GM18517 (cell line): Measurements from ENCODE around the gene WDR48.
"Not testable (repeated sequence)": the region's sequence is repeated elsewhere in the genome, so short reads cannot be mapped to it uniquely, and the experiment has no call there.

Experiments
- ATAC-seq: cut with Tn5 transposase; IDR thresholded peaks from one replicate; pipeline ENCODE4 v1.9.1; 2021; ENCODE audit warnings: mild to moderate bottlenecking, moderate library complexity; ENCODE audit not compliant: unreplicated experiment

WDR48 gene

DNA sequence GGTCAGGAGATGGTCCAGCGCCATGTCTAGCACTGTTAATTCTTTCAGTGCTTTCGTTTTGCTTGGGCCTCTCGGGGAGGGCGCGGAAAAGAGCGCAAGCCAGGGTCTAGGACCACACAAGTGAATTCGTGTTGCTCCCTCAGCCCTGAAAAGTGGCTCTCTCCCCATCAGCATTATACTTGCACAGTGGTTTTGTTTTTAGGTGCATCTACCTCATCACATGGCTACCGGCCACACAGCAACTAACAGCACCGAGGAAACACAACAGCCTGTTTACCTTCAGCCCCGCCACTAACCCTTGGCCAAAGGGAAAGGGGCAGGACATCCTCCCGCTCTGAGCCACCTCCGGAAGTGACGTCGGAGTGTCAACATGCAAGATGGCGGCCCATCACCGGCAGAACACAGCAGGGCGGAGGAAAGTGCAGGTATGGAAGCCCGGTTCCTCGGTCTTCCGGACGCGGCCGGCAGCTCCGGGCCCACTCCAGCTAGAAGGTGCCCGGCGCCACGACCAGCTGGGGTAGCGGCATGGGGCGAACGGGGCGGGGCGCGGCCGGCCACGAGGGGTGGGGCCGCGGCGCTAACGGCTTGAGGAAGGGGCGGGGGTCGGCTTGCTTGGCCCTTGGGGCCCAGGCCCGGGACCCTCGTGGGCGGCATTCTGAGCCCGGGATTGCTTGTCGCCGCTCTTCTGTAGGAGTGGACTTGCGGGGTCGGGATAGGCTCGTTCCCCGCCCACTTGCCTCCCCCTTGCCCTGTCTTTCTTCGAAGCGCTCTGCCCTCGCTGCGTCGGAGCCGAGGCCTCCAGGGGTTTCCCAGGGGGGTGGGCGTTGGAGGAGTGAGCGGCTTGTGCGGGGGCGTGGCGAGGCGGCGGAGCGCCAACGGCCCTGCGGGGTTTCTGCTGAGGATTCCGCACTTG is at the start of gene WDR48, which contains the start of gene SCN11A:
WDR48 (plus strand) TSS at position 368 of the 913 bp plus-strand sequence; CDS start at position 378, 10 bp downstream.
SCN11A (minus strand) TSS at position 296 of the 913 bp plus-strand sequence. CDS start 101,582 bp downstream, outside the sequence.
- peak; percentile 98 for ATAC-seq

DNA sequence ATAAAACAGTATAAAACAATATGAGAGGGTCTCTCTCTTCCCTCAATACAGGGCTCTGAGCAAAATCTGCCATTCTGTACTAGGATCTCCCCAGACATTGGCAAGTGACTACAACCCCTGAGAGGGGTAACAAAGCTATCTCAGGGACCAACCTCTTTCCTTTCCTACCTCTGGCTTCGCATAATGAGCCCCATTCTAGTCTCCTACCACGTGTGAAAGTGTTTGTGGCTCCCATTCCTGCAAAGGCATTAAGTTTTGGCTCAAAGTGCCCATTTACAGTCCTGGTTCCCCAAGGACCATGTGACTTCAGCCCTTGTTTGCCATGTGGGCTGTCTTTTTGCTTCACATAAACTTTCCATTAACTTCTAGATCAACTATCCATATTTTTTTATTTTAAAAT is 46.5 kb upstream of the WDR48 start:
- ATAC-seq, result no peak

DNA sequence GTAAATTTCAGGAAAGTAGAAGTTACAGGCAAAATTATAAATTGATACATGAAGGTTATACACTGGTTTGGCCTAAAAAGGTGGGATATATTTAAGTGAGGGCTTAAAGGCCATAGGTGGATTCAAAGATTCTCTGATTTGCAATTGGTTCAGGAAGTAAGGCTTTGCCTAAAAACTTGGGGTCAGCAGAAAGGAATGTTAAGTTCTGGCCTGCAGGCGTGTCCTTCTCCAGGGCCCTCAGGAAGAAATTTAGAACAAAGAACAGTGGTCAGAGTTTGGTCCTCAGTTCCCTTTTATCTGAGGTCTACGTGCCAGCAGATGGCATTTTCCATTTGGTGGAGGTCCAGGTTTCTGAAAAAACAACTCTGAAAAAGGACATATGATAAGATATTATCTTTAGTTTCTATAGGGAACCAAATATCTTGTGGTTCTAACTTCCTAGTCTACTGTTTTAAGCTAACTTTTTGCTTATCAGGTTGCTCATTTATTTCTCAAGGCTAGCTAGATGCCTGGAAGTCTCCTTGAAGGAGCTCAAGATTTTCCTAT is 40.6 kb upstream of the WDR48 start:
- ATAC-seq, result no peak

DNA sequence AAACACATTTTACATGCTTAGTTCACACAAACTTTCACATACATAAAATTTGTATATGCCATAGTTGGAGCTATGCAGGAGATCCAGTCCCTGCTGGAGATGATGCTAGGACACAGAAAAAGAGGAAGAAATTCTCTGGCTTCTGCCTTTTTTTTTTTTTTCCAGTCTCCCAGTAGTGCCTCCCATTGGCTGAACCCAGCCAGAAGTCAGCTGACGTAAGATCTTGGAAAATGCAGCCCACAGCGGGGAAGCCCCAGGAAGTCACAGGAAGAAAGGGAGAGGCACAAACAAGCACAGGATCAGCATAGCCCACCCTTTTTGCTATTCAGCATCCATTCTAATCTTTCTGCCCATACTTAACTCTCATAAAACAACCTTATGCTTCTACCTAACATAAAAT is 38.5 kb upstream of the WDR48 start:
- no peak for ATAC-seq

DNA sequence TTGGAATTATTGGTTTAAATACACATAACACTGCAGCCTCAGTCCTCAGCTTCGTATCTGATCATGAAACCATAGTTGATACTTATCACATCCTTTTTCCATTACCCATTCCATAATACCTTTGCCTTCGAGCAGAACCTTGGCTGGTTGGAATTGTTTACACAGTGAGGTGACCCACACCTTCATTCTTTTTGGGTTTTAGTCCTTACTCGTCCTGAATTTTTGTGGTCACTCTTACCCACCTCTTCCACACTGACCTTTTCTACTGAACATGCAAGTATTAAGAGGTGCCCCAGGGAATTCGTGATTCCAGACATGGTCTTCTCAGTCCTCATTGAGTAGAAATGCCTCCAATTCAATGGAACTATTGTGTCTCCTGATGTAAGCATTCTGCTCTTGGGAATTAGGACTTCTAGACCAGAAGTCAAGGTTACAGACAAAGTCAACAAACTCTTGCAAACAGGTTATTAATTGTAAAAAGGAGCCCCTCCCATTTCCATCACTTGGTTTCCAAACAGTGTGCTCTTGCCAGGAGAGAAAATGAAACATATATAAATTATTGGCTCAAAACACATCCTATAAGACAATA is 37.8 kb upstream of the WDR48 start:
- no peak for ATAC-seq

DNA sequence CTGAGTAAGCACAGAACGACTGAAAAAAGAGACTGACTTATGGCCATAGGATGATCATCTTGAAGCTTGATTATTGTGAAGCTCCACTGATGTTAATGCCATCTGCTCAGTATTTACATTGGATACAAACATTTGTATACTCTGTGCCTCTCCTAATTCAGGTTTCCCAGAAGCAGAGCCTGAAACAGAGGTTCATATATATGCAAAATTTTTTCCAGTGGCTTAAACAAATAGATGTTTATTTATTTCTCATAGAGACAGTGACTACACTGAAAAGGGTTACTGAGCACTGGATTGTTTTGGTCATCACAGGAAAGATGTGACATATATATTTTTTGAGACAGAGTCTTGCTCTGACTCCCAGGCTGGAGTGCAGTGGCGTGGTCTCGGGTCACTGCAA is 36.4 kb upstream of the WDR48 start:
- ATAC-seq, result no peak

DNA sequence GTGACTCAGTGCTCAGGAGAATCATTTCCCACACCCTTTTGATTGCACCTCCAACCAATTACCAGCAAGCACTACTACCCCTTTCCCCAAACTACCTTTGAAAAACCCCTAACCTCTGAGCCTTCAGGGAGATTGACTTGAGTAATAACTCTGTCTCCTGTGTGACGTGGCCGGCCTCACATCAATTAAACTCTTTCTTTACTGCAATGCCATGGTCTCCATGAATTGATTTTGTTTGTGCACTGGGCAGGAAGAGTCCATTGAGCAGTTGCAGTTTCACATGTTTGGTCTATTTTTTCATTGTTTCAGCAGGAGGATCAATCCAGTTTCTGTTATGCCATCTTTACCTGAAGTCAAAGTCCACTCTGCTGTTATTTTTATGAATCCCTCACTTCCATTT is 32.5 kb upstream of the WDR48 start:
- no peak for ATAC-seq

DNA sequence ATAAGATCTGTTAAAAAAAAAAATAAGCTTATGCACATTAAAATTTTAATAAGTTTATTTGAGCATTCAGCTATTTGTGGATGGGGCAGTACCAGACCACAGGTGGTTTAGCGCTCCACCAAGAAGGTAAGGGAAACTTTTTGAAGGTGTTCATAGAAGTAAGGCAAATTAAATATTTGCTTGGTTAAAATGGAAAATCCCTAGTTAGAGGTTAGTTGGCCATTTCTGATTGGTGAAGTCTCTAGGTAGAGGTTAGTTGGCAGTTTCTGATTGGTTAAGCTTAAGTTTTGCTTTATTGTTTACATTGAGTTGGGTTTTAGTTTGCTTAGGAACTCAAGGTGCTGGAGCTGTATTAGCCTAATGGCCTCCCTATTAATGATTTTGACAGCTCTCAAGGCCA is 30.8 kb upstream of the WDR48 start:
- ATAC-seq, result no peak

DNA sequence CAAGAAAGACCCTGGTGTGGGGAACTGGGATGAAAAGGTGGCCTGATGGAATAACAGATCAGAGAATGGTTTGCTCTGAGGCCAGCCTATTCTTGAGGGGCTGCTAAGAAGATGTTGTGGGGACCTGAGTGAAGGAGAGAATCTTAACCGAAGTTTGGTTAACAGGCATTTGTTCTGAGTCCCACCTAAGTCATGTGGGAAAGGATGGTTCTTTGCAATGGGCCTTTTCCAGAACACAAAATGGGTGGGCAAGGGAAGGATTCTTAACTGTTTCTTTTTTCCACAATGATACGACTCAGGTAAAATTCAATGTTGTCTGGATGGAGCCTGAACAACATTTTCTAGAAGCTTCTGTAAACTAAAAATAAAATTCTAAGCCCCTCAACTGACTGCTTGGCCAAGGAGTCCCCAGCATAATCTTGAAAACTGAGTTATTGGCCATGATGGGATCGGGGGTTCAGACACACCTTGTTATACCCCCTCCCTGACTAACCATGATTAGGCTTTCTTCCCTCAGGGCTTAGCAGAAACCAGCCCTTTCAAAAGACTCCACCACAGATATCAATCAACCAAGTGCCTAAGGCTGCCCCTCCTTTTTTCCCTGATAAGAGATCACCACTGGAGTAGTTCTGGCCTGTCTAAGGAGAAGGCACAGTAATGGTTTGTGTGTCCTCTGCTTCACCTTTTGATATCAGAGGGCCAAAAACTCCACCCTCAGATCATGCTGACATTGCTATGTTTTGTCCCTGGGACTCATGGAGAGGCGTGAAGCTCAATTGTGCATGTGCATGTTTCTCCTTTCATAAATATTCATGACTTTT is 30.1 kb upstream of the WDR48 start:
- ATAC-seq, result no peak

DNA sequence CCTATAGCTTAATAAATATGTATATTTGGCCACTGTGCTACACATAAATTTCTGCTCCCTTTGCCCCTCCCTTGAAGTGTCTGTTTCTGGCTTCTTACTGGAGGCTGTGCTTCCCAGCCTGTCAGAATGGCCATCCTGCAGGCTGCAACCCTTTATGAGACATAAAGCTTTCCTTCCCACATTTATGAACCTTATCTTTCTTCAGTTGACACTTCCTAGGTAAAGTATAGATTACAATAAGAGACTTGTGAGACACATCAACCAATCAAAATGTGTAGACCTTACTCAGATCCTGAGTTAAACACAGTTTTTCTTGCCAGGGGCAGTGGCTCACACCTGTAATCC is 29.6 kb upstream of the WDR48 start:
- ATAC-seq, result no peak

DNA sequence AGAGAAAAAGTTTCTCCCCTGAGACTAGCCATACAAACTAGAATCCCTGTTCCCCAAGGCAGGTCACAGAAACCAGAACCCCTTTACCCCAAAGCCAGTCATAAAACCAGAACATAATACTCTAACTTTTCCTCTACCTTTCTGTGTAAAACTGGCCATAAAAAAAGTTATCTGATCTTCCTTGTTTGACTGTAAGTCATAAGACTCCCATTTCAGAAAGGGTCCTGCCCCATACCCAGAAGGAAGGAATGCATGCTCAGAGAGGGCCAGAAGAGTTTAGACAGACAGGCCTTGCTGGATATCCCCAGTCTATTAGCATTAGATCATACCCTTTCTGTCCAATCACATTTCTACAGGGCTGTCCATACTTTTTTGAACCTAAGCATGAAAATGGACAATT is 27.3 kb upstream of the WDR48 start:
- no peak for ATAC-seq

DNA sequence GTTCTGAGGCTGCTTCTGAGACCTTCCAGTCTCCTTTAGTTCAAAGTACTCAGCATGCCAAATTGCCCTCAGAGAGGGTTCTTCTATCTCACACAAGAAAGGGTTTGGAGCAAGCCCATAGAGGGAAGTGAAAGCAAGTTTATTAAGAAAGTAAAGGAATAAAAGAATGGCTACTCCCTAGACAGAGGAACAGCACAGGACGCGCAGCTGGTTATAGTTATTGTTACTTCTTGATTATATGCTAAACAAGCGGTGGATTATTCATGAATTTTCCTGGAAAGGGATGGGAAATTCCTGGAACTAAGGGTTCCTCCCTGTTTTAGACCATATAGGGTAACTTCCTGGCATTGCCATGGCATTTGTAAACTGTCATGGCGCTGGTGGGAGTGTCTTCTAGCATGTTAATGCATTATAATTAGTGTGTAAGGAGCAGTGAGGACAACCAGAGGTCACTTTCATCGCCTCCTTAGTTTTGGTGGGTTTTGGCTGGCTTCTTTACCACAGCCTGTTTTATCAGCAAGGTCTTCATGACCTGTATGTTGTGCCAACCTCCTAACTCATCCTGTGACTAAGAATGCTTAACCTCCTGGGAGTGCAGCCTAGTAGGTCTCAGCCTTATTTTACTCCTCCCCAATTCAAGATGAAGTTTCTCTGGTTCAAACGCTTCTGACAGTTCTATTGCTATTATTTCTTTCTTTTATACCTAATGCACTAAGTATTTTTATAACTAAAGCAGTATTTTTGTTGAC is 26.4 kb upstream of the WDR48 start:
- no peak for ATAC-seq

DNA sequence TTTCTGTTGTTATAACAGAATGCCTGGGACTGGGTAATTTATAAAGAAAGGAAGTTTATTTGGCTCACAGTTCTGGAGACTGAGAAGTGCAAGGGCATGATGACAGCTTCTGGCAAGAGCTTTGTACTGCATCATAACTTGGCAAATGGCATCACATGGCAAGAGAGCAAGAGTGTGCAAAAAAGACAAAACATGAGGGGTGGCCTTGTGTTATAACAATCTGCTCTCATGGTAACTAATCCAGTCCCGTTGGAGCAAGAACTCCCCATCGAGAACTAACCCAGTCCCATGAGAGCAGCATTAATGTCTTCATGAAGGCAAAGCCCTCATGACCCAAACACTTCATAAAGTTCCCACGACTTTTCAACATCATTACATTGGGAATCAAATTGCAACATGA is 23.3 kb upstream of the WDR48 start:
- no peak for ATAC-seq

DNA sequence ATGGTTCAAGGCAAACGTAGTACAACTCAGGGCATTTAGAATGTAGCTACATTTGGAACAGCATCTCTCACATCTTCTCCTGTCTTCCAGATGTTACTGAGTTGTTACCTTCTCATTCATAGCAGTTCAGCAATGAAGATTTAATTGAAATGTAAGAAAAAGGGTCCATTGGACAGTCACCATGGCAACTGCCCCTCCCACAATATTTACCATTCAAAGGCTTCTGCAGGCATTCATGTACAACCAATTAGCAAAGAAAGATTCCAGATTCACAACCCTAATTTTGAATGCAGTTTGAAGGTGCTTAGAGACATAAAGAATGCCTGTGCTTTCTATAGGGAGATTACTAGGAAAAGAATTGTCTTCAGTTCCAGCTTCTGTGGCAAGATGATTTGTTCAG is 22.3 kb upstream of the WDR48 start:
- no peak for ATAC-seq

DNA sequence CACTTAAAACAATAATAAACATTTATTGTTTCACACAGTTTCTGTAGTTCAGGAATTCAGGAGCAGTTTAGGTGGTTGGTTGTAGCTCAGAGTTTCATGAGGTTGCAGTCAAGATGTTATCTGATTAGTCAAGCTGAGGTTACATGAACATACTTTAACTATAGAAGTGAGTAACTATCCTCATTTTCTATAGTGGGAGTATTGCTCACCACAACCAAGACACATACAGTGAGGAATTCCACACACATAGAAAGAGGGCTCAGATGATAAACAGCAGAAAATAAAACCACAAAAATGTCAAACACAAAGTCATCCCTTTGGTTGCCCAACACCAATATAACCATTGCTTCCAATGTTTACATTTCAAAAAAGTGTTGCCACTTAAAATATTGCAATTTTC is 13.7 kb upstream of the WDR48 start:
- no peak for ATAC-seq

DNA sequence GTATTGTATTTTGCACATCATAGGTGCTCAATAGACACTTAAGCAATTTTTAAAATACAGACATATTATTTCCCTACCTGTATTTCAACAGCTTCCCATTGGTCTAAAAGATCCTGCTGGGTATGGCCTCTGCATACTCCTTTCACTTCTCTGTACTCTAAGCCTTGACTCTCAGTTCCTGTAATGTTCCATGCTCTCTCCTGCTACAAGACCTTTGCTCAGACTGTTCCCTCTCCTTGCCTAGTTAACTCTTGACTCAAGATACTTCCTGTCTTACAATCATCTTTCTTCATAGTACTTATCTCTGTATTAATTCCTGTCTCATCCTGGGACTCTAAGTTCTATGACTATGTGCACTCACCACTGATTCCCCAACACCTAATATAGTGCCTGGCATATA is 1.8 kb upstream of the WDR48 start:
- no peak for ATAC-seq

DNA sequence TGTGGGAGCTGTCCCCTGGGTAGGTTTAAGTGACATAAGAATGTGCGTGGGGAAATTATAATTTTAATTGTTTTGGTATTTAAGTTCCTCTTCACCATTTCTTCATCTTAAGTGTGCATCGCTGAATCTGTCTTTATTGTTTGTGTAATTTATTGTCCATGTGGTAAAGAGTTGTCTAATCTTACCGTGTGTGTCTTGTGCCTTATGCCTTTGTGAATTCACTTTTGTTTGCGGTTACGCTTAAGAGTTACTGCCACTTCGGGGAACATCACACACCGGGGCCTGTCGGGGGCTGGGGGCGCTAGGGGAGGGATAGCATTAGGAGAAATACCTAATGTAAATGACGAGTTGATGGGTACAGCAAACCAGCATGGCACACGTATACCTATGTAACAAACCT is 767 bp downstream of the WDR48 start:
- ATAC-seq, result no peak

DNA sequence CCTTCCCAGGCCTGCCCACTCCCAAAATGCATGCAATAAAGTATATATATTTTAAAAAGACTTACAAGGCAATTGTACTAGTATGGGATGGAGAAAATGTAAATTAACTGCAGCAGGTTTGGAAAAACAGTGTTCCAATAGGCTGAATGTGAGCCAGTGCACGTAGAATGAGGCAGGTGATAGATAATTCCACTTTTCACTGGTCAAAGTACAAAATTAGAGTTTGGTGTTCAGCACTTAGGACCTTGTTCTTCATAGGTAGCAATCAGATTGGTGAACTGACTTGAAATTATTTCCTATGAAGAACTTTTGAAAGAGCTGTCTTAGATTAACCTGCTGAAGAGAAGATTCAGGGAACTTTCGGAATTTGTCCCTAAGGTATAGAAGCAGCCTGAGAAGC is 1.9 kb downstream of the WDR48 start:
- ATAC-seq, result no peak

DNA sequence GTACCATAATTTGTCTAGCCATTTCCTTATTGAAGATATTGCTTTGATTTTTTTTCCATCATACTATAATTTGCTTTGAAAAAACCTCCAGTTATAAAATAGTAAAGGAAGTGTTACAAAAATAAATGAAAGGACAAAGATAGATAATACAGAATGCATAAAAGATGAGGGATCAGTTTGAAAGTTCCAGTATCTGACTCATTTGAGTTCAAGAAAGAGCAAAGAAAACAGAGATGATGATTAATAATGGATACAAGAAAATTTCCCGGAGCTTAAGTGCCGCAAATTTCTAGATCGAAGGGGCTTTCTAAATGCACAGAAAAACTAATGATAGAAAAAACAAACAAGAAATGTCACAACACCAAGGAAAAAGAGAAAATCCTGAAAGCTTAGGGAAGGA is 4.3 kb downstream of the WDR48 start:
- ATAC-seq, result no peak

DNA sequence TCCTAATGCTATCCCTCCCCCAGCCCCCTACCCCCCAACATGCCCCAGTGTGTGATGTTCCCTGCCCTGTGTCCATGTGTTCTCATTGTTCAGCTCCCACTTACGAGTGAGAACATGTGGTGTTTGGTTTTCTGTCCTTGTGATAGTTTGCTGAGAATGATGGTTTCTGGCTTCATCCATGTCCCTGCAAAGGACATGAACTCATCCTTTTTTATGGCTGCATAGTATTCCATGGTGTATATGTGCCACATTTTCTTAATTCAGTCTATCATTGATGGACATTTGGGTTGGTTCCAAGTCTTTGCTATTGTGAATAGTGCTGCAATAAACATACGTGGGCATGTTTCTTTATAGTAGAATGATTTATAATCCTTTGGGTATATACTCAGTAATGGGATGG is 9.4 kb downstream of the WDR48 start:
- ATAC-seq, result not testable (repeated sequence)

DNA sequence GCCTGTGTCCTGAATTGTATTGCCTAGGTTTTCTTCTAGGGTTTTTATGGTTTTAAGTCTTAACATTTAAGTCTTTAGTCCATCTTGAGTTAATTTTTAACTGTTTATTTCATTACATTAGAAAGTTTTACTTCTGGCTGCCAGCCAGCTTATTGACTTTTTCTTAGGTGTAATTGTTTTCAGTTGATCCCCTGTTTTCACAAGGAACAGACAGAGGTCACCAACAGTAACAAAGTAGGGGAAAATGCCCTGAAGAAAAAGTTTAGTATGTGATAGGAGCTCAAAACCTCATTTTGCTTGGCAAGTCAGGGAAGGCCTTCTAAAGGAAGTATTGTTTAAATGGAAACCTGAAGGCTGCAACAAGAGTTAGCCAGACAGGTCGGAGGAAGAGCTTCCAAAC is 10.4 kb downstream of the WDR48 start:
- no peak for ATAC-seq
